ENCODE results near the gene NT5M. TPM values are rescaled to one million over a fixed set of nuclear protein-coding genes. Genes with fewer than 3 reads are reported as not detected.

Gene NT5M
- polyA plus RNA-seq, 1 experiment = 1.2 TPM

DNA sequence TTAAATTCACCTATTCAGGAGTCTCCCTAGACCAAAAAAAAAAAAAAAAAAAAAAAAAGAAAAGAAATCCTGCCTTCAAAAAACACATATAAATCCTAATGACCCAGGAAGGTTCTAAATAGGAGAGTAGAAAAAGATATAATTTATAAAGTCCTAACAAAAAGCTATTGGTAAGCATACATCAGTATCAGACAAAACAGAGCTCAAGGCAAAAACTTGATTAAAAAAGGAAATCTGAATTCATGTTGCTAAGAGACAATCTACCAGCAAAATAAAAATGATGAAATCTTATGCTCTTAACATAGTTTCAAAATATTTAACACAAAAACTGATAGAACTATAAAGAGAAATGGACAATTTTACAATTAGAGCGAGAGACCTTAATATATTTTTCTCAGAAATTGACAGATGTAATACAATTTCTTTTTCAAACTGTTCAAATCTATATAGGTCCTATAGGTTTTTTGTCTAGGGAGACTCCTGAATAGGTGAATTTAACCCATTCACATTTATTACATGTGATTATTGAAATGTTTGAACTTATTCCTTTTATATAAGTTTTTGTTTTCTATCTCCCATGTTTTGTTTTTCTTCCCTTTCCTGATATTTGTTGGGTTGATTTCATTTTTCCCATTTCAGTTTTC is 57.0 kb downstream of the NT5M start:
- no peaks in the 10 kb centered on the region for H3K36me3 ChIP-seq (ENCODE audit: control insufficient read depth, insufficient read depth, low read length)
- CTCF ChIA-PET = interaction anchor here (8.4 to 14.1 kb wide), 2 partner anchors 136 to 279 kb away, joined by 71 to 208 read pairs; partner anchors contain the start of gene RASD1
- TF ChIP-seq, protein P1, sequence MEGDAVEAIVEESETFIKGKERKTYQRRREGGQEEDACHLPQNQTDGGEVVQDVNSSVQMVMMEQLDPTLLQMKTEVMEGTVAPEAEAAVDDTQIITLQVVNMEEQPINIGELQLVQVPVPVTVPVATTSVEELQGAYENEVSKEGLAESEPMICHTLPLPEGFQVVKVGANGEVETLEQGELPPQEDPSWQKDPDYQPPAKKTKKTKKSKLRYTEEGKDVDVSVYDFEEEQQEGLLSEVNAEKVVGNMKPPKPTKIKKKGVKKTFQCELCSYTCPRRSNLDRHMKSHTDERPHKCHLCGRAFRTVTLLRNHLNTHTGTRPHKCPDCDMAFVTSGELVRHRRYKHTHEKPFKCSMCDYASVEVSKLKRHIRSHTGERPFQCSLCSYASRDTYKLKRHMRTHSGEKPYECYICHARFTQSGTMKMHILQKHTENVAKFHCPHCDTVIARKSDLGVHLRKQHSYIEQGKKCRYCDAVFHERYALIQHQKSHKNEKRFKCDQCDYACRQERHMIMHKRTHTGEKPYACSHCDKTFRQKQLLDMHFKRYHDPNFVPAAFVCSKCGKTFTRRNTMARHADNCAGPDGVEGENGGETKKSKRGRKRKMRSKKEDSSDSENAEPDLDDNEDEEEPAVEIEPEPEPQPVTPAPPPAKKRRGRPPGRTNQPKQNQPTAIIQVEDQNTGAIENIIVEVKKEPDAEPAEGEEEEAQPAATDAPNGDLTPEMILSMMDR (IDR thresholded peaks at IDR 0.05; ENCODE audit: insufficient read depth, low read depth, low read length) = no peak
- POLR2A ChIA-PET = no interaction called here
- no peak for DNase-seq (ENCODE audit: low read depth)
- H3K4me3 ChIP-seq (ENCODE audit: low read depth, low read length) = no peak overlapping the region
- H3K27me3 ChIP-seq (ENCODE audit: control insufficient read depth, insufficient read depth, low read length) = no peaks in the 10 kb centered on the region; the same call in 1 of the 2 replicates

DNA sequence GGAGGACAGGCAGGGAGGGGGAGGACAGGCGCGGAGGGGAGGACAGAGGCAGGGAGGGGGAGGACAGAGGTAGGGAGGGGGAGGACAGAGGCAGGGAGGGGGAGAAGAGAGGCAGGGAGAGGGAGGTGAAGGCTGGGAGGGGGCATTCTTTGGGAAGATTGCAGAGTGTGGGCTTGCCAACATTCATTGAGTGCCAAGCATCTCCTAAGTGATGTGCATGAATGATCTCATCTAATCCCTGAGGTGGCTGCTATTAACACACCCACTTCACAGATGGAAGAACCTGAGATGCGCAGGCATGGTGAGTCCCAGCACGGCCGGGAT is 58.3 kb downstream of the NT5M start:
- no peak for DNase-seq (ENCODE audit: low read depth)
- ChIA-PET POLR2A (no interaction called here), CTCF (interaction anchor here (14.1 kb wide), 1 partner anchor 278 kb away, joined by 208 read pairs; no protein-coding TSS in a partner anchor)
- Histone ChIP-seq H3K4me3 (ENCODE audit: low read depth, low read length) (no peak overlapping the region), H3K27me3 (ENCODE audit: control insufficient read depth, insufficient read depth, low read length) (no peaks in the 10 kb centered on the region; the same call in 1 of the 2 replicates), H3K36me3 (ENCODE audit: control insufficient read depth, insufficient read depth, low read length) (no peaks in the 10 kb centered on the region)
- TF ChIP-seq, protein P1 (IDR thresholded peaks at IDR 0.05; ENCODE audit: insufficient read depth, low read depth, low read length) = no peak

DNA sequence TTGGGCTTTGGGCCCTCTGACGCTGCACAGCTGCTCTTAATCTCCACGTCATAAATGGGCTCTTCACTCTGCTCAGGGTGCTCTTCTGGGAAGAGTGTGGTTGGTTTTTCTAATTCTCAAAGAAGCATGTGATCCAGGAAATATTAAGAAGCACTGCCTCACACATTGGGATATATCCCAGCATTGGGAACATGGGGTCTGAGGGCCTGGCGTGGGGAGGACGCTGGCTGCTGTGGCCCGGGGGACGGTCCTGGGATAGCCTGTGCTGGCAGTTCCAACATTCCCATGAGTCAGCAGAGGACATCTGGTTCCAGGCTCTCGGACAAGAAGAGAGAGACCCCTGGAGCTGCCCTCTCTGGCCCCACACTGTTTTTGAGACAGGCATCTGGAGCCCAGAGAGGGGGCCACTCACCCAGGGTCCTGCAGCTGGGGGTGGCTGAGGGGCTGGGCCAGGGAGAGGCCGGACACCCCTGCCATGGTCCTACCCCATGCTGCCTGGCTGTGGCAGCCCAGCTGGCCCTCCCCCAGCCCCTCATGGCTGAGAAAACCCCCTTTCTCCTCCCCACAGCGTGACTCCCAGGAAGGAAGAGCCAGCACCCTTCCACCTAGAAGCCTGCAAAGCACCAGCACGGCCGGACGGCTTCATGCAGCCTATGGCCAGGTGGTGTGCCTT is 58.8 kb downstream of the NT5M start:
- POLR2A ChIA-PET = no interaction called here
- no peak overlapping the region for H3K4me3 ChIP-seq (ENCODE audit: low read depth, low read length)
- CTCF ChIA-PET = interaction anchor here (1.8 to 14.1 kb wide), 2 partner anchors 135 to 277 kb away, joined by 5 to 208 read pairs; no protein-coding TSS in a partner anchor
- TF ChIP-seq, protein P1 (IDR thresholded peaks at IDR 0.05; ENCODE audit: insufficient read depth, low read depth, low read length) = no peak
- no peaks in the 10 kb centered on the region; the same call in 1 of the 2 replicates for H3K27me3 ChIP-seq (ENCODE audit: control insufficient read depth, insufficient read depth, low read length)
- no peaks in the 10 kb centered on the region for H3K36me3 ChIP-seq (ENCODE audit: control insufficient read depth, insufficient read depth, low read length)
- no peak for DNase-seq (ENCODE audit: low read depth)

DNA sequence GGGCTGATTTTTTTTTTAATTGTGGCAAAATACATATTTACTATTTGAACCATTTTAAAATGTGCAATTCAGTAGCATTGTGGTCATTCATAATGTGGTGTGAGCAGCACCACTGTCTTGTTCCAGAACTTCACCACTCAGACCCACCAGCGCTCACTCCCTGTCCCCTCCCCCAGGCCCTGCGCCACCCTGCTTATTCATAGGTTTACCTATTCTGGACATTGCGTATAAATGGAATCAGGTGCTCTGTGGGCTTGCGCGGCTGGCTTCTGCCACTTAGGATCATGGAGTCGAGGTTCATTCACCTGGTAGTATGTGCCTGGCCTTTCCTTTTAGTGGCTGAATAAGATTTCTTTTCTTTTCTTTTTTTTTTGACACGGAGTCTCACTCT is 59.4 kb downstream of the NT5M start:
- ChIA-PET POLR2A (no interaction called here), CTCF (interaction anchor here (1.8 to 14.1 kb wide), 3 partner anchors 135 to 276 kb away, joined by 5 to 208 read pairs (median 6); no protein-coding TSS in a partner anchor)
- DNase-seq (ENCODE audit: low read depth) = no peak
- Histone ChIP-seq H3K36me3 (ENCODE audit: control insufficient read depth, insufficient read depth, low read length) (no peaks in the 10 kb centered on the region), H3K27me3 (ENCODE audit: control insufficient read depth, insufficient read depth, low read length) (no peaks in the 10 kb centered on the region; the same call in 1 of the 2 replicates), H3K4me3 (ENCODE audit: low read depth, low read length) (no peak overlapping the region)
- TF ChIP-seq, protein P1 (IDR thresholded peaks at IDR 0.05; ENCODE audit: insufficient read depth, low read depth, low read length) = no peak

DNA sequence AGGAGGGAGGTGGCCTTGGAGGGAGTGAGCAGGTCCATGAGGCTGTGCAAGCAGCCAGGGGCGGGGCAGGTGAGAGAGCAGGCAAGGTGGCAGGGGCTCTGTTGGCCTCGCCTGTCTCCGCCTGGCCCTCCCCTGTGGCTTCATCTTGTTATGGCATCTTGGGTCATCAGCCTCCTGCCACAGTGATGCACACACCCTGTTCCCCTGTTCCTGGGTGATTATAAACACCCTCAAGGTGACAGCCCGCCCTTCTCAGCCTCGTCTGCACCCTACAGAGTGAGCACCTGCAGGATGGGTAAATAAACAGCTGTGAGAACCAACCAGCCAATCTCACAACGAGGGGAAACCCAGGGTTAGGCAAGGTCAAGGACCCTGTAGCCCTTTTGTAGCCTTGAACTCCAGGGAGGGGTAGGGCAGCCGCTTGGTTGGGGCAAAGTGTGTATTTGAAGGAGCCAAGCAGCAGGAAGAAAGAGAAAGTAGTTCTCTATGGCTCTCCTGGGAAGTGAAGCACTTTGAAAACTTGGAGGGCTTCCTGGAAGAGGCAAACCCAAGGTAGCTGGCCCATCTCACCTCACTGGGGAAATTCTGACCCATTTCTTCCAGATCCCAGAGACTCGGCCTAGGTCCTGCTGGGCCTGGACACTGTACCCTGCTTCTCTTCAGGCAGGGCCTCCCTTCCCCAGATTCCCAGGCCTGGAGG is 60.6 kb downstream of the NT5M start:
- no peak overlapping the region for H3K4me3 ChIP-seq (ENCODE audit: low read depth, low read length)
- H3K36me3 ChIP-seq (ENCODE audit: control insufficient read depth, insufficient read depth, low read length) = no peaks in the 10 kb centered on the region
- ChIA-PET POLR2A (no interaction called here), CTCF (interaction anchor here (0.8 to 14.1 kb wide), 8 partner anchors 8 to 275 kb away, joined by 3 to 208 read pairs (median 6); no protein-coding TSS in a partner anchor)
- DNase-seq (ENCODE audit: low read depth) = no peak
- H3K27me3 ChIP-seq (ENCODE audit: control insufficient read depth, insufficient read depth, low read length) = no peaks in the 10 kb centered on the region; the same call in none of the 2 replicates
- TF ChIP-seq, protein P1 (IDR thresholded peaks at IDR 0.05; ENCODE audit: insufficient read depth, low read depth, low read length) = no peak

Measured in BJ (cell line).